Measurements from ENCODE around the gene MT3.
A peak's percentile ranks its signal among the peaks of the same experiment; 100 is the strongest.
"Not testable (repeated sequence)": the region's sequence is repeated elsewhere in the genome, so short reads cannot be mapped to it uniquely, and the experiment has no call there.

Gene MT3

DNA sequence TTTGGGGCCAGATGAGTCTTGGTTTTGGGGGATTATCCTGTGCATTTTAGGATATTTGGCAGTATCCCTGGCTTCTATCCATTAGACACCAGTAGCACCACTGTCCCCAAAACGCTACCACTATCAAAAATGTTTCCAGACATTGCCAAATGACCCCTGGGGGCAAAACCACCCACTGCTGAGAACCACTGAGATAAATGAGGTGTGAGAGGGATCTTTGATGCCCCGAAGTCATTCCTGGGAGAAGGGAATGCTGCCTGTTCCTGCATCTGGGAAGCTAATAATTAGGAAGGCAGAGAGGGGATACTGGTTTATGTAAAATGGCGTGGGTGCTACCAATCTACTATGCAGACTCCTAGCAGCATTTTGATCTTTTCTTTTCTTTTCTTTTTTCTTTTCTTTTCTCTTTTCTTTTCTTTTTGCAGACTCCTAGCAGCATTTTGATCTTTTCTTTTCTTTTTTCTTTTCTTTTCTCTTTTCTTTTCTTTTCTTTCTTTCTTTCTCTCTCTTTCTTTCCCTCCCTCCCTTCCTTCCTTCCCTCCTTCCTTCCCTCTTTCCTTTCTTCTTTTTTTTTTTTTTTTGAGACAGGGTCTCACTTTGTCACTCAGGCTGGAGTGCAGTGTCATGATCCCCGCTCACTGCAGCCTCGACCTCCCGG is 8.8 kb upstream of the MT3 start:
- DNase-seq = no peak

DNA sequence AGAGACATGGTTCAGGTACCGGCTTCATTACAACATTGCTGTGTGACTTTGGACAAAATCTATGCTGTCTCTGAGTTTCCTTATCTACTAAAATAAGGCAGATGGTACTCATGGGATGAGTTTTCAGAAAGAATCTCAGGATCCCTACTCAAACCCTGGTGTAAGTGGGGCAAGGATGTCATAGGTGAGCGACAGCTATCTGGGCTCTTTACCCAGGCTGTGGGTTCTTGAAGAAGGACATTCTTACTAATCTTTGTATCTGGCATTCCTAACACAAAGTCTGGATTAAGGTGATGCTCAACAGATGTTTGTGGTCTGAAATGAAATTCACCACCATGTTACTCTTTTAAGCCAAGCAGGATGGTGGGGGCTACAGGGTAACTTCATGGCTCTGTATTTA is 6.4 kb upstream of the MT3 start:
- not testable (repeated sequence) for DNase-seq

DNA sequence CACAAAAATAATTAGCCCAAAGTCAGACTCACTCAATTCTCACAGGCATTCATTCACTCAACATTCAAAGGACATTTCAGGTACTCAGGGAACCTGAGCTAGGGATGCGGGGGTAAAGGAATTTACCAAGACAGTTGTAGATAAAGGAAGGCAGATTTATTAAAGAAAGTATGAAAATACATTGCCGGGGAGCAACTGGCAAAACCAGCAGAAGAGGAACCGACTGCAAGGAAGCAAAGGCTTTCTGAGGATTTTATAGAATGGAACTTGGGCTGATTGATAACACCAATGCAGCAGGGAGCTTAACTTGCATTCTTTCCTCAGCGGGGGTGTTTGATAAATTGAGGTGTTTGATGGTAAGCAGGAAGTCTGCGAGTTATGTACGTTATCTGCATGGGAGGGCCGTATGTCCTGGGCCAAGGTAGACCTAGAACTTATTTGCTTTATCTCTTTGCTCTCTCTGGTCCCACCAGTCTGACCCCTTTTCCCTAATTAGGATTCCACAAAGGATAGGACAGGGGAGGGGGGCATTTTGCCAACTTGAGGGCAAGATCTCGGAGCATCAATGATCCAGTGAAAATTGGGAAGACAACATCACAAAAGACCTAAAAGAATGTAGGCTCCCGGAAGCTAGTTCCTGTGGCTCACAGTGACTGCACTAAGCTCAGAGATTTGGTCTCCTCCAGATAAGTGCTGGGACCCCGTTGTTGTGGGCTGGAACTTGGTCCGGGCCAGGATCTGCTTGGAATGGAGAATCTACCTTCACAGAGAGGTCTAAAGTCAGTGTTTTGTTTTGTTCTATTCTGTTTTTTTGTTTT is 5.8 kb upstream of the MT3 start:
- no peak for DNase-seq

DNA sequence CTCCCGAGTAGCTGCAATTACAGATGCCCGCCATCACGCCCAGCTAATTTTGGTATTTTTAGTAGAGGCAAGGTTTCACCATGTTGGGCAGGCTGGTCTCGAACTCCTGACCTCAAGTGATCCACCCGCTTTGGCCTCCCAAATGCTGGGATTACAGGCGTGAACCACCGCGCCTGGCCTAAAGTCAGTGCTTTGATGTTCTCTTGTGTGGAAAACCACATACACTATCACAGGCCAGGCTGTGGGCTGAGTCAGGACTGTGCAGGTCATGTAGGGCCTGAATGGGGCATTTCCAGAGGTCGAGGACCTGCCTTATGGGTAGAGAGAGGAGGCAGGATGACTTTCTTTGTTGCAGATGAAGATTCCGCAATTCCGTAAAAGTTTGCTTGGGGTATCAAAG is 5.1 kb upstream of the MT3 start:
- DNase-seq = no peak

DNA sequence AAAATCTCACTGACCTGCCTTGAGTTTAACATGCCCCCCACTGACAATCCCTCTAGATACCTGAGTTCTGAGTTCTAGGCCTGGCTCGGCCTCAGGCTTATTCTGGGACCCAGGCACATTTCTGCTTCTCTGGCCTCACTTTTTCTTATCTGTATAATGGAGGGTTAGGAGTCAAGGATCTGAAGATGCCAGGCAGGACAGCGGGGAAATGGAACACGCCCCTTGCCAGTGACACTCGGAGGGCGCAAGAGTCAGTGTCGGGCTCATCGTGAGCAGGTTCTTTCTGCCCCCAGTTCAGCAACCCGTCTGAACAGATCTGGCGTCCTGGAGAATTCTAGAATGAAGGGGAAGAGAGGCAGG is 567 bp upstream of the MT3 start:
- no peak for DNase-seq

DNA sequence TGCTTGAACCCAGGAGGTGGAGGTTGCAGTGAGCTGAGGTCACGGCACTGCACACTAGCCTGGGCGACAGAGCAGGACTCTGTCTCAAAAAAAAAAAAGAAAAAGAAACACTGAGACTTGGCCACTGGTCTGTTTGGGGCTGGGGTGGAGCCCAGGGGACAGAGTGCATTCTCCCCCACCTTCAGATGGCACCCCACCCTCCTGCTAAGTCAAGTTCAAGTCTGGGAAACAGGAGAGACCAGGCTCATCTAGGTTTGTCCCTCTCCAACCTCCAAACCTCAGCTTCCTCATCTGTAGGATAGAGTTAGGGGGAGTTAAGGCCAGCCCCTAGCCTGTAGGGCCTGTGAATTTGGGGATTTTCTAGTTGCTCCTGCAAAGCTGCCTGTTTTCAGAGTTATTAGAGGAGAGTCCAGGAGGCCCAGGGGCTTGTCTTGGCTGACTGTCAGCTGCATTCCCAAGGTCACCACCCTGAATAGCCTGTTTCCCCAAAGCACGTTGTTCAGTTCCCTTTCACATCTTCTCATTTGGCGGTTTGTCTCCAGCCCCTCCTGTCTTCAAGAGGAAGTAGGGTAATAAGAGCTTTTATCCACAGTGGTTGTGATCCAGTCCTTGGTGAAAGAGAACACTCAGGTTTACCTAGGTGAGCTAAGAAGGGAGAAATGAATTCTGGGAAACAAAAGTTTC is 2.2 kb downstream of the MT3 start:
- no peak for DNase-seq

DNA sequence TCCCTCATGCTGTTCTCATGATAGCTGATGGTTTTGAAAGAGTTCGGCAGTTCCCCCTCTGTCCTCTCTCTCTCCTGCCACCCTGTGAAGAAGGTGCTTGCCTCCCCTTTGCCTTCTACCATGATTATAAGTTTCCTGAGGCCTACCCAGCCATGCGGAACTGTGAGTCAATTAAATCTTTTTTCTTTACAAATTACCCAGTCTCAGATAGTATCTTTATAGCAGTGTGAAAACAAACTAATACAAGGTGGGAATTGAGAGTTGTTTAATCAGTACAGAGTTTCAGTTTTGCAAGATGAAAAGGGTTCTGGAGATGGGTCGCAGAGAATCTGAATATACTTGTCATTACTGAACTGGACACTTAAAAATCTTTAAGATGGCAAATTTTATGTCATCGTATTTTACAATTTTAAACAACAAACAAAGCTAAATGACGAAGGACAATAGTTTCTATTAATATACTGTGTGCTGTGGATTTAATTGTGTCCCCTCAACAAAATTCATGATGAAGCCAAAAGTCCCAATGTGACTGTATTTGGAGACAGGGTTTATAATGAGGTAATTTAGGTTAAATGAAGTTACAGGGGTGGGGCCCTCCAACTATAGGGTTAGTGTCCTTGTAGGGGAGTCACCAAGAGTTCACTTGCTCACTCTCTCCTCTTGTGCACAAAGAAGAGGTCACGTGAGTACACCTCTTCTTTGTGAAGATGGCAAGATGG is 4.4 kb downstream of the MT3 start:
- no peak for DNase-seq

DNA sequence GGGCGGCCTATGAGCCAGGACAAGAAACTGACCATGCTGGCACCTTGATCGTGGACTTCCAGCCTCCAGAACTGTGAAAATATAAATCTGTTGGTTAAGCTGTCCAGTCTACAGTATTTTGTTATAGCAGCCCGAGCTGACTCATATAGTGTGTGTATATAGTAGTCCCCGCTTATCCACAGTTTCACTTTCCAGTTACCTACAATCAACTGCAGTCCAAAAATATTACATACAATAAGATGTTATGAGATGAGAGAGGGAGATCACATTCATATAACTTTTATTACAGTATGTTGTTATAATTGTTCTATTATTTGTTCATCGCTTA is 4.9 kb downstream of the MT3 start:
- DNase-seq = no peak

DNA sequence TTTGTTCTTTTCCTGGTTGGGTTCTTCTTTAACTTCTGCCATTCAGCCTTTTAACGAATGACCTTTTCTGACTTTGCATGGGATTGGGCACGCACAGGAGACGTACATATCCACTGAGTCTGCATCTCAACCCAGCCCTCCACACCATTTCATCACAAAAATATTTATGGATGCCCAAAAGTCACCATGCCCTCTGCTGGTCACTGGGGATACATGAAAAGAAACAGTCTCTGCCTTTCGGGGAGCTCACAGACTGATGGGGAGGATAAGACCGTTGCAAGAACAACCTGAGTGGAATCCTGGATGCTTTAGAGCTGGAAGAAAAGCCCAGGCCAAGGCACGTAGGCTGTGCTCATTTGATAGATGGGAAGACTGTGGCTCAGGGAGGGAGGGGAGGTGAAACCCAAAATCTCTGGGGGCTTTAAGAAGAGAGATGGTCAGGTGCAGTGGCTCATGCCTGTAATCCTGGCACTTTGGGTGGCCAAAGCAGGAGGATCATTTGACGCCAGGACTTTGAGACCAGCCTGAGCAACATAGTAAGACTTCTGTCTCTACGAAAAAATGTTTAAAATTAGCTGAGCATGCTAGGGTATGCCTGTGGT is 11.2 kb downstream of the MT3 start:
- DNase-seq = no peak

DNA sequence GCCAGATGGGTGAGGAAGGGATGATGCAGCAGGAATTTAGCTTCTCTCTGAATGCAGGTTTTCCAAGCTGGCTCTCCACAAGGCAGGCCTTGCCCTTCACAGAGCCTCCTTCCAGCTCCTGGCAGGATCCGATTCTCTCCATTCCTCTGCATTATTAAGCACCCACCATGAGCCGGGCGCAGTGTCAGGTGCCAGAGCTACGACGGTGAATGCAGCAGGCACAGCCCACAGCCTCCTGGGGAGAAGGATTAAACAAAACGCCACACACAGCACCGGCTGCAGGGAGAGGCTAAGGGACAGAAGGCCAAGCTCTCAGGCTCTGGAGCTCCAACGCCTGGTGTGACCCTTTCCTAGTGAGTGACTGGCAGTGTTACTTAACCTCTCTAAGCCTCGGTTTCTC is 12.0 kb downstream of the MT3 start:
- DNase-seq = no peak

DNA sequence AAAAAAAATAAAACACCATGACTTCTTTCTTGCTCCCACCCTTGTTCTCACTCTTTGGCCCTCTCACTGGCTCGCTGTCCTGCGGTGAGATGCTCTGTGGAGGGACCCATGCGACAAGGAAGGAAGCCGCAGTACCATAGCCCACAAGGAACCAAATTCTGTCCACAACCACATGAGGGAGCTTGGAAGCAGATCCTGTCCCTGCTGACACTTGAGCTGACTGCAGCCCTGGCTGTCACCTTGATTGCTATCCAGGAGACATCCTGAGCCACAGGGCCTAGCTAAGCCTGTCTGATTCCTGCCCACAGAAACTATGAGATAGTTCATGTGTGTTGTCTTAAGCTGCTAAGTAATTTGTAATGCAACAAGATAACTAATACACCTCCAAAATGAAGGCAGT is 14.3 kb downstream of the MT3 start:
- DNase-seq = no peak

DNA sequence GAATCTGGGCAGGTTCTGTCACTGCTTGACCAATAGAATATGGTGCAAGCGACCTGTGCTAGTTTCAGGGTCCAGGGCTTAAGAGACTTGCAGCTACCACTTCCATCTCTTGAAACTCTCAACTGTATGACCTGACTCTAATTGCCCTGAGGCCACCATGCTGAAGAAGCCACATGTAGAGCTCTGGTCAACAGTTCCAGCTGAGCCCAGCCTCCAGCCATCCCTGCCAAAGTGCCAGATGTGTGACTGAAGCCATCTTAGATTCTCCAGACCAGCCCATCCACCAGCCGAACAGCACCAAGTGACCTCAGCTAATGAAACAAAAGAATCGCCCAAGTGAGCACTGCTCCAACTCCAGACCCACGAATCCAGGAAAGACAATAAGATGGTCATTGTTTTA is 15.6 kb downstream of the MT3 start:
- no peak for DNase-seq

DNA sequence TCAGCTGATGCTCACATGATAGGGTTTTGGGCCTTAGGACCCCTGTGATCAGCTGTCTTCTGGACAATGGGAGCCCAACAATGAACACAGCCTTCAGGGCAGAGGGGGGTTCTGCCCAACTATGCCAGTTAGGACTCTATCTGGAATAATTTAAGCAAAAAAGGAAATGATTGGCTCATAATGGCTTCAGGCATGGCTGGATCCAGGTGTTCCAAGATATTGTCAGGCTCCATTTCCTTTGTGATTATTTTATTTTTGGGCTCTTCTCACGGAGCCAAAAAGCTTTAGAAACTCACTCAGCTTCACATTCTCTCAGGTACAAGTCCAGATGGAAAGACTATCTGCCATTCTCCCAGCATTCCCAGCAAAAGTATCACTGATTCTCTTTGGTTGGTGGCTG is 16.1 kb downstream of the MT3 start:
- DNase-seq = no peak

DNA sequence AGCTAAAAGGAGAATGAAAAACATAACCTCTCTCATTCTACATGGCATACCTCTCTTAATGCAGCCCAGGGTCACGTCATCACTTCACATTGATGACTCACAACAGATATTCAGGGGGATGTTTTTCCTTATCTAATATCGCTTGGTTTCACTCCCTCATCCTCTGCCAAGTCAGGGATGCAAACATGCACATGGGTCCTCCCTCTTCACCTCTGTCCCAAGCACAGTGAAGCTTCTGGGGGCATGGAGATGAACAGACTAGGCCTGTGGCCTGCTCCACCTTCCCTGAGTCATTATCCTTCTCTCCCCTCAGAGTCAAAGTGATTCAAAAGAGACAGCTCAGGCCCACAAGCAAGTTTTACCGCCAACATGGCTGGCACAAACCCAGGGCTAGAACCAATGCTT is 16.7 kb downstream of the MT3 start:
- no peak for DNase-seq

DNA sequence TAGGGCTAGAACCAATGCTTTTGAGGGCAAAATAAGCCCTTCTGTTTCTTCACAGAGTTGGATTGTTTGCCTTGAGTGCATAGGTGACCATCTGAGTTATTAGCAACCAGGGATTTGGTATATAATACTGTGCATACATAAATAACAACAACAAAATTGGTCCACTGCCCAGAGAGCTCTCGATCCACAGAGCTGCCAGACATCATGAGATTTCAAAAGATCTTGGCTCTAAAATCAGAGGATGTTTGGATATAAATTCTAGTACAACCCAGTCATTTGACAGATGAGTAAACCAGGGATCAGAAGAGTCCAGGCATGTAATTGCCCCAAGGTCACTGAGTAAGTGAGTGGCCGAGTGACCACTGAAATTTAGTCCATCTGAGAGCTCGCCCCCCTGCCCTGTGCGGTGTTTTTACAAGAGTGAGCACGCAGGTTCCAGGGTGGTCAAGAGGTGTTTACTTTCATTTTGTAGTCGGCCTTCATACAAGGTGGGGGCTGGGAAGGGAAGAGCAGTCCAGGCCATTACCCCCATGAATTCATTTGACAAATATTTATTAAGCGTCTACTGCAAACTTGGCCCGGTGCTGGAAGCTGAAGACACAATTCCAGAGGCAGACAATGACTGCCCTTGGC is 17.3 kb downstream of the MT3 start:
- no peak for DNase-seq

DNA sequence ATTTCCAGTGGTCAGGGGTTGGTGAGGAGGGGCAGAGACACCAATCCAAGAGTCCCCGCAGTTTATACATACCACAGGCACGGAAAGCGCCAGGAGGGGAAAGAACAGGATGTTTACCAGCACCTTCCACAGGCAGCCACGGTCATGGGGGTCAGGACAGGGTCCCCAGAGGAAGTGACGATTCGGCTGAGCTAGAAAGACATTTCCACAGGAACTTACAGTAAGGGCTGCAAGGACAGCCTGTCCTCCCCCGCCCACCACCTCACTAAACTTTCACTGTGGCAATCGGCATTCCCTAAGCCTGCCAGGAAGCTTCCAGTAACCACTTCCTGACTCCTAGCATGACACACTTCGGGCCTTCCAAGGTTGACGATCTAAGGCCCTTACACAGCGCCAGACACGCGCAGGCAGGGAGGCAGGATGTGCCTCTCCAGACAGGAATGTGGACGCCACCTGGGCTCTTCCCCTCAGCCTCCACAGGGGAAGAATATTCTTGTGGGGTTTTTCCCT is 17.8 kb downstream of the MT3 start:
- DNase-seq = no peak

DNA sequence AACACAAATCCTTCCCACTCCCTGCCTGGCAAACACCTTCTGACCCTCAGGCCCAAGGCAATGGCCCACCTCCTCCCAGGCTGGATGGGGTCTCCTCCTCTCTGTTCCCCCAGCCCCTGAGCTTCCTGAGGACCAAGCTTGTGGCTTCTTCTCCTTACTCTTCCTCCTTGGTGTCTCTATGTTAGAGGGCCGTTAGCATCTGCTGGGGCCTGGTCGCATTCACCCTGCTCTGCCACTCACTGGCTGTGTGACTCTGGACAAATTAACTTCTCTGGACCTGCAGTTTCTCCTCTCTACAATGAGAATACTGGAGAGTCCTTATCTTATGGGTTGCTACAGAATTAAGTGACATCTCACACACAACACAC is 18.3 kb downstream of the MT3 start:
- no peak for DNase-seq

DNA sequence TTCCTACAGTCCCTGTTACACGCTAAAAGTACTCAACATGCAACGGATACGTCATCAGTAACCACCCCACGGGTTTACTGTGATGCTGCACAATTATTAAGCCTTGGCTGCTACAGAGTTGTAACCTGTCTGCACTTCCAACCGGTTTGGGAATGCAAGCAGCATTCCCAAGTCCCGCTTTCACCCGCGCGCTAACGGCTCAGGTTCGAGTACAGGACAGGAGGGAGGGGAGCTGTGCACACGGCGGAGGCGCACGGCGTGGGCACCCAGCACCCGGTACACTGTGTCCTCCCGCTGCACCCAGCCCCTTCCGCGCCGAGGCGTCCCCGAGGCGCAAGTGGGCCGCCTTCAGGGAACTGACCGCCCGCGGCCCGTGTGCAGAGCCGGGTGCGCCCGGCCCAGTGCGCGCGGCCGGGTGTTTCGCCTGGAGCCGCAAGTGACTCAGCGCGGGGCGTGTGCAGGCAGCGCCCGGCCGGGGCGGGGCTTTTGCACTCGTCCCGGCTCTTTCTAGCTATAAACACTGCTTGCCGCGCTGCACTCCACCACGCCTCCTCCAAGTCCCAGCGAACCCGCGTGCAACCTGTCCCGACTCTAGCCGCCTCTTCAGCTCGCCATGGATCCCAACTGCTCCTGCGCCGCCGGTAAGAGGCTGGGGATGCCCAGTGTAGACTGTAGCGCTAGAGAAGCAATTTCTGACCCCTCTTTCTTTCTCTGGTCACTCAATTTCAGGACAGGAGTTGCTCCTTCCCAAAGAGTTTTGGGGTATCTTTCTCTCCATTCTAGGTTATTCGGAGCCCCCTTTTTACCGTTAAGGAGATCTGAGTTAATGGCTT is 18.9 kb downstream of the MT3 start, which contains the start of gene MT2A:
TSS of gene MT2A (plus strand) at position 542 of the 833 bp plus-strand sequence. CDS start at position 614, 72 bp downstream.
- peak; percentile 92 for DNase-seq

DNA sequence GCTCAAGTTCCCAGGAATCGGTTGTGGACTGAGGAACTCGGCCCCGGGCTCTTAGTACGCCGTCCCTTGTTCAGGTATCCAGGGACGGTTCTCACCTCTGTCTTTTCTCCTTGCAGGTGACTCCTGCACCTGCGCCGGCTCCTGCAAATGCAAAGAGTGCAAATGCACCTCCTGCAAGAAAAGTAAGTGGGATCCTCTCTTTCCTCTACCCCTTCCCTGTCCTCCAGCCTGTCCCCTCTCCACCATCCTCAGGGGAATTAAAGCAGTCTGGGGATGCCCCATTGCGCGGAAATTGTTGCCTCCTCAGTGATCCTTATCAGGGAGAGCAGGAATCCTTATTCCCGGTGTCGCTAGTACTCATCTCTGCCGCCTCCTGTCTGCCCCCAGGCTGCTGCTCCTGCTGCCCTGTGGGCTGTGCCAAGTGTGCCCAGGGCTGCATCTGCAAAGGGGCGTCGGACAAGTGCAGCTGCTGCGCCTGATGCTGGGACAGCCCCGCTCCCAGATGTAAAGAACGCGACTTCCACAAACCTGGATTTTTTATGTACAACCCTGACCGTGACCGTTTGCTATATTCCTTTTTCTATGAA is 19.6 kb downstream of the MT3 start:
- DNase-seq = no peak

DNA sequence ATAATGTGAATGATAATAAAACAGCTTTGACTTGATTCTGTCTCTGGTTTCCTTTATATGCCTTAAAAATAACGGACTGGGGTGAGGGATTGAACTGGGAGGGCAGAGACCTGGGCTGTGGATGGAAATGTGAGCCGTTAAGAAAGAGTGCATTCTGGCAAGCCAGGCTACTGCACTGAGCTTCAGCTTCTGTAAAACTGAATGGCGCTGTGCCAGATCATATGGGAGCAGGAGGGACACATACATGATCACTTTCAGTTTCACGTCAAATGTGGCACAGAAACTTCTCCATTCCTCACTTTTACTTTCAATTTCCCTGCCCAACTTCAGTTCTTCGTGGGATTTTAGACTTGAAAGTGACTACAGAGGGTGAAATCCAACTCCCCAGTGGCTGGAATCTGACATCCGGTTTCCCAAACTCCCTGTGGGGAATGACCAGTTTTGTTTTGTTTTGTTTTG is 20.2 kb downstream of the MT3 start:
- DNase-seq = peak; percentile 76

DNA sequence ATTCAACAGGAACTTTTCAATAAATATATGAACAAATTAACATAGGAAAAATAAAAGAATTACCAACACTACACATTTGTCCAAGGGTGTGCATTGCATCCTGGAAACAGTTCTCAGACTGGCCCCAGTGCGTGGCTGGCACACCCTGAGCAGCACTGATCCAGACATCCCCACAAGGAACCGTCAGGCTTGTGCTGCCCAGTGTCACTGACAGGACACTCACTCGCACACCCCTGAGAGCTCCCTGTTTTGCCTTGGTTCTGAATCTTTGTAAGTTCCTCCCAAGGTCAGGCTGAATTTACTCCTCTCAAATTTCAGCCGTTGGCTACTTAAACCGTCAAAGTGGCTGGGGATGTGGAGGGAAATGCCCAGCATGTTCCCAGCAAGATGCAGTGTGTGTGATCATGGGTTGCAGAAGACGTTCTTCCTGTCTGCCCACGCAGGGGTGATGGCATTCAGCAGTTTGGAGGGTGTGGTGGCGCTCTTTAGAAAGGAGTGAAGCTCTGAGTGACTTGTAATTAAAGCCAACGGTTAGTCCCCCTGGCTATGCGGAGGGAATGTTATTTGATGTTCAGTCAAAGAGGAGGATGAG is 20.8 kb downstream of the MT3 start:
- DNase-seq = peak; percentile 78
